ENCODE measurements around the gene SORCS2. TPM values are rescaled to one million over a fixed set of nuclear protein-coding genes. Genes with fewer than 3 reads are reported as not detected.

SORCS2 gene
- total and polyA plus RNA-seq, 4 donors = 2.2 to 7.7 (median 2.5) TPM

GRCh38 chr4:7466215-7466614 is 273.9 kb downstream of the SORCS2 start:
- H3K4me1 ChIP-seq (ENCODE audit: control insufficient read depth in 5 of 5, insufficient read depth in 5 of 5, low read length in 5 of 5) = peaks cover 0 to 4% (median 0%) of the 10 kb centered on the region in 5 donors
- H3K27me3 ChIP-seq (ENCODE audit: control insufficient read depth in 3 of 3, insufficient read depth in 3 of 3, low read length in 2 of 3) = no peaks in the 10 kb centered on the region
- H3K27ac ChIP-seq (ENCODE audit: low read depth in 1 of 2, low read length in 1 of 2) = no peak overlapping the region
- no peak for ATAC-seq (ENCODE audit: insufficient read depth, low FRiP score)
- no peak overlapping the region for H3K4me3 ChIP-seq
- DNase-seq = no peak
- H3K36me3 ChIP-seq (ENCODE audit: control insufficient read depth in 4 of 4, insufficient read depth in 4 of 4, low read length in 4 of 4) = no peaks in the 10 kb centered on the region
- WGBS, 2 donors = 81 to 89% methylated on average over 8 of the region's 8 CpGs
- H3K9me3 ChIP-seq (ENCODE audit: control insufficient read depth in 4 of 4, insufficient read depth in 3 of 4, low read length in 3 of 4) = peaks cover 0 to 10% (median 0%) of the 10 kb centered on the region in 4 donors
- TF ChIP-seq CTCF (IDR thresholded peaks at IDR 0.05; ENCODE audit: control extremely low read depth, extremely low read depth) = no peak
- no peak overlapping the region for H3K9ac ChIP-seq (ENCODE audit: insufficient read depth in 1 of 2, low read length in 2 of 2)

DNA sequence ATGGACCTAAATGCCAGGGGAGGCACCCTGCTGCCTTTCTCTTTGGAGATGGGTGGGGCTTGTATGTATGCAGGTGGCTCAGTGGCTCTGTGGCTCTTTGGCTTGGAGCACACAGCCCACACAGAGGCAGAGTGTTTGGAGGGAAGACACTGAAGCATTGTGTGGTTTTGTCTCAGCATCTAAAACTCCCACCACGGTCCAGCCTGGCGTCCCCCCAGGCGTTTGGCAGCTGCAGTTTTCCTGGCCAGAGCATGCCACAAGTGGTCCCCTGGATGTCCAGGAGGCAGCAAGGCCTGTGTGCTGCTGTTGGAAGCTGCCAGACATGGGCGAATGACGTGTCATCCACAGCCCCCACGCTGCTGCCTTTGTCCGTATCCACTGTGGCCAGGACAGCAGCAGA is 274.6 kb downstream of the SORCS2 start:
- DNase-seq (no peak), ATAC-seq (ENCODE audit: insufficient read depth, low FRiP score) (no peak)
- Histone ChIP-seq H3K36me3 (ENCODE audit: control insufficient read depth in 4 of 4, insufficient read depth in 4 of 4, low read length in 4 of 4) (no peaks in the 10 kb centered on the region), H3K27ac (ENCODE audit: low read depth in 1 of 2, low read length in 1 of 2) (no peak overlapping the region), H3K4me3 (no peak overlapping the region), H3K9me3 (ENCODE audit: control insufficient read depth in 4 of 4, insufficient read depth in 3 of 4, low read length in 3 of 4) (peaks cover 0 to 10% (median 0%) of the 10 kb centered on the region in 4 donors), H3K27me3 (ENCODE audit: control insufficient read depth in 3 of 3, insufficient read depth in 3 of 3, low read length in 2 of 3) (no peaks in the 10 kb centered on the region), H3K4me1 (ENCODE audit: control insufficient read depth in 5 of 5, insufficient read depth in 5 of 5, low read length in 5 of 5) (no peaks in the 10 kb centered on the region), H3K9ac (ENCODE audit: insufficient read depth in 1 of 2, low read length in 2 of 2) (no peak overlapping the region)
- no peak for TF ChIP-seq CTCF (IDR thresholded peaks at IDR 0.05; ENCODE audit: control extremely low read depth, extremely low read depth)
- whole genome bisulfite sequencing, 2 donors = 89 to 94% methylated on average over 7 of the region's 7 CpGs

GRCh38 chr4:7467471-7467870 is 275.1 kb downstream of the SORCS2 start:
- no peaks in the 10 kb centered on the region for H3K4me1 ChIP-seq (ENCODE audit: control insufficient read depth in 5 of 5, insufficient read depth in 5 of 5, low read length in 5 of 5)
- peaks cover 0 to 10% (median 0%) of the 10 kb centered on the region in 4 donors for H3K9me3 ChIP-seq (ENCODE audit: control insufficient read depth in 4 of 4, insufficient read depth in 3 of 4, low read length in 3 of 4)
- WGBS, 2 donors = 86 to 89% methylated on average over 7 of the region's 7 CpGs
- no peak overlapping the region for H3K27ac ChIP-seq (ENCODE audit: low read depth in 1 of 2, low read length in 1 of 2)
- no peaks in the 10 kb centered on the region for H3K36me3 ChIP-seq (ENCODE audit: control insufficient read depth in 4 of 4, insufficient read depth in 4 of 4, low read length in 4 of 4)
- H3K4me3 ChIP-seq = no peak overlapping the region
- H3K9ac ChIP-seq (ENCODE audit: insufficient read depth in 1 of 2, low read length in 2 of 2) = no peak overlapping the region
- H3K27me3 ChIP-seq (ENCODE audit: control insufficient read depth in 3 of 3, insufficient read depth in 3 of 3, low read length in 2 of 3) = peaks cover 0 to 3% (median 0%) of the 10 kb centered on the region in 3 donors
- ATAC-seq (ENCODE audit: insufficient read depth, low FRiP score) (no peak), DNase-seq (no peak)
- TF ChIP-seq CTCF (IDR thresholded peaks at IDR 0.05; ENCODE audit: control extremely low read depth, extremely low read depth) = no peak

DNA sequence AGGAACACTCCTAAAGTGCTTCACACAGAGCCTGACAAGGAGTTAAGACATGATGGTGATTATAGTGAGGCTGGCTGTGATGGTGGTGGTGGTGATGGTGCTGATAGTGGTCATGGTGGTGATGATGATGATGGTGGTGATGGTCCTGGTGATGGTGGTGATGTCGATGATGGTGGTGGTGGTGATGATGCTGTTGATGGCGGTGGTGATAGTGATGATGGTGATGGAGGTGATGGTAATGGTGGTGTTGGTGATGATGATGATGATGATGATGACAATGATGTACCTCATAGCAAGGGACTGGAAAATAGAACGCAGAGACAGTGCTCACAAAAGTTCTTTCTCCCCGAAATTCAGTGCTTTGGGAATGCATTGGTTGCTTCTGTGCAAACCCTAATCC is 276.7 kb downstream of the SORCS2 start:
- 89 to 91% methylated on average over 4 of the region's 4 CpGs for WGBS, 2 donors
- no peaks in the 10 kb centered on the region for H3K4me1 ChIP-seq (ENCODE audit: control insufficient read depth in 5 of 5, insufficient read depth in 5 of 5, low read length in 5 of 5)
- no peak for ATAC-seq (ENCODE audit: insufficient read depth, low FRiP score)
- peaks cover 0 to 8% (median 0%) of the 10 kb centered on the region in 4 donors for H3K9me3 ChIP-seq (ENCODE audit: control insufficient read depth in 4 of 4, insufficient read depth in 3 of 4, low read length in 3 of 4)
- H3K27ac ChIP-seq (ENCODE audit: low read depth in 1 of 2, low read length in 1 of 2) = no peak overlapping the region
- no peak overlapping the region for H3K4me3 ChIP-seq
- no peak for TF ChIP-seq CTCF (IDR thresholded peaks at IDR 0.05; ENCODE audit: control extremely low read depth, extremely low read depth)
- no peaks in the 10 kb centered on the region for H3K36me3 ChIP-seq (ENCODE audit: control insufficient read depth in 4 of 4, insufficient read depth in 4 of 4, low read length in 4 of 4)
- no peak overlapping the region for H3K9ac ChIP-seq (ENCODE audit: insufficient read depth in 1 of 2, low read length in 2 of 2)
- DNase-seq = no peak
- H3K27me3 ChIP-seq (ENCODE audit: control insufficient read depth in 3 of 3, insufficient read depth in 3 of 3, low read length in 2 of 3) = peaks cover 0 to 3% (median 0%) of the 10 kb centered on the region in 3 donors
